OCI-LY3 (cell line): ENCODE data around the gene ZSCAN21.

Experiments
- EZH2phosphoT487 ChIP-seq: fragments of 200-600 bp; shearing (Covaris generic); IDR thresholded peaks from 2 replicates; pipeline ENCODE4 v1.6.1; 2018; ENCODE audit warnings: antibody characterized with exemption, mixed run types, low read depth
- TF ChIP-seq, protein P1 (sequence below): fragments of 200-600, 300-600 bp; sonication (generic); IDR thresholded peaks from 2 replicates; pipeline ENCODE4 v1.5.1; 2014; ENCODE audit warnings: antibody characterized with exemption, low read length, low read depth

DNA sequence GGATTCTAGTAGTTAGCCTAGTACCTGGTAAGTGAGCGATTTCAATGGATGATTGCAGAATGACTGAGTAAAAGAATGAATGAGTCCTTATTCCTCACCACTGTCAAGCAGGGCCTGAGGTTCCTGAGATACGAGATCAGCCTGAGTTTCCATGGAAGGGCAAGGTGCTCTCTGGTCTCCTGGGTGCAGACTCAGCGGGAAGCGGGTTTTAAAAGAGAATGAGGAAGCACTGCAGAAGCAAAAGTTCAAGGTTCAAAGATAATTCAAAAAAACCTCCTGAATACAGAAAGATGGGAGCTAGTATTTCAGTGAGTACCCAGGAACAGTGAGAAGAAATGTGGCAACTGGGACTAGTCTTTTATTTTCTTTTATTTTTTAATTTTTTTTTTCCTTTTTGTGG lies 27.6 kb downstream of the ZSCAN21 start:
- TF ChIP-seq, protein P1, sequence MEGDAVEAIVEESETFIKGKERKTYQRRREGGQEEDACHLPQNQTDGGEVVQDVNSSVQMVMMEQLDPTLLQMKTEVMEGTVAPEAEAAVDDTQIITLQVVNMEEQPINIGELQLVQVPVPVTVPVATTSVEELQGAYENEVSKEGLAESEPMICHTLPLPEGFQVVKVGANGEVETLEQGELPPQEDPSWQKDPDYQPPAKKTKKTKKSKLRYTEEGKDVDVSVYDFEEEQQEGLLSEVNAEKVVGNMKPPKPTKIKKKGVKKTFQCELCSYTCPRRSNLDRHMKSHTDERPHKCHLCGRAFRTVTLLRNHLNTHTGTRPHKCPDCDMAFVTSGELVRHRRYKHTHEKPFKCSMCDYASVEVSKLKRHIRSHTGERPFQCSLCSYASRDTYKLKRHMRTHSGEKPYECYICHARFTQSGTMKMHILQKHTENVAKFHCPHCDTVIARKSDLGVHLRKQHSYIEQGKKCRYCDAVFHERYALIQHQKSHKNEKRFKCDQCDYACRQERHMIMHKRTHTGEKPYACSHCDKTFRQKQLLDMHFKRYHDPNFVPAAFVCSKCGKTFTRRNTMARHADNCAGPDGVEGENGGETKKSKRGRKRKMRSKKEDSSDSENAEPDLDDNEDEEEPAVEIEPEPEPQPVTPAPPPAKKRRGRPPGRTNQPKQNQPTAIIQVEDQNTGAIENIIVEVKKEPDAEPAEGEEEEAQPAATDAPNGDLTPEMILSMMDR = no peak
- TF ChIP-seq EZH2phosphoT487 = no peak
